Cardiac fibroblast (primary cell): ENCODE results near the gene ADAMTS4.

Source experiments
- DNase-seq, 2 donors: peaks; one replicate each; pipeline versions ENCODE4 v3.0.0 to v3.0.0-alpha.2; 2010; ENCODE audit warnings: low read depth in 2 of 2
- H3K4me3 ChIP-seq, 2 donors: replicated peaks in 1 of 2; 1 replicate in 1 of 2; 2 replicates in 1 of 2; pipeline ENCODE4 v1.5.1; 2011; ENCODE audit warnings: low read depth in 2 of 2, low read length in 2 of 2, mild to moderate bottlenecking in 2 of 2, moderate library complexity in 1 of 2
- CTCF ChIP-seq: IDR thresholded peaks from one replicate; pipeline ENCODE4 v1.5.1; 2011; ENCODE audit warnings: low read depth, mild to moderate bottlenecking, low read length, inconsistent platforms

ADAMTS4 gene

GRCh38 chr1:161188381-161188780 is 10.5 kb downstream of the ADAMTS4 start:
- no peak for TF ChIP-seq CTCF

GRCh38 chr1:161187311-161187710 is 11.5 kb downstream of the ADAMTS4 start:
- H3K4me3 ChIP-seq = no peak overlapping the region
- DNase-seq = peak in 1 of 2 donors; percentile 20
- TF ChIP-seq CTCF = no peak

More at GRCh38 chr1:161188381-161188780, 10.5 kb downstream of the ADAMTS4 start:
- peak in 1 of 2 donors; percentile 46 for DNase-seq
- H3K4me3 ChIP-seq = no peak overlapping the region

- no peak overlapping the region for H3K4me3 ChIP-seq
- no peak for TF ChIP-seq CTCF
- DNase-seq = peak in 1 of 2 donors; percentile 17
These were observed 13.0 kb downstream of the ADAMTS4 start for GRCh38 chr1:161185732-161186311.

GRCh38 chr1:161185282-161185682 is 13.6 kb downstream of the ADAMTS4 start:
- no peak overlapping the region for H3K4me3 ChIP-seq
- no peak for TF ChIP-seq CTCF
- peak; percentile 80 to 91 for DNase-seq

GRCh38 chr1:161182214-161182613 is 16.6 kb downstream of the ADAMTS4 start:
- no peak overlapping the region for H3K4me3 ChIP-seq
- no peak for TF ChIP-seq CTCF
- DNase-seq = peak in 1 of 2 donors; percentile 85

GRCh38 chr1:161180639-161181038 is 18.2 kb downstream of the ADAMTS4 start:
- H3K4me3 ChIP-seq = no peak overlapping the region
- peak; percentile 47 to 55 for DNase-seq
- TF ChIP-seq CTCF = peak; percentile 35

- TF ChIP-seq CTCF = no peak
- no peak overlapping the region for H3K4me3 ChIP-seq
- no peak for DNase-seq
These were observed 19.2 kb downstream of the ADAMTS4 start for GRCh38 chr1:161179698-161180097.
